ENCODE data around the gene FOXL3. TPM values are rescaled to one million over a fixed set of nuclear protein-coding genes. Genes with fewer than 3 reads are reported as not detected.

FOXL3 gene
- total RNA-seq, 1 experiment from 2014 or later = not detected

DNA sequence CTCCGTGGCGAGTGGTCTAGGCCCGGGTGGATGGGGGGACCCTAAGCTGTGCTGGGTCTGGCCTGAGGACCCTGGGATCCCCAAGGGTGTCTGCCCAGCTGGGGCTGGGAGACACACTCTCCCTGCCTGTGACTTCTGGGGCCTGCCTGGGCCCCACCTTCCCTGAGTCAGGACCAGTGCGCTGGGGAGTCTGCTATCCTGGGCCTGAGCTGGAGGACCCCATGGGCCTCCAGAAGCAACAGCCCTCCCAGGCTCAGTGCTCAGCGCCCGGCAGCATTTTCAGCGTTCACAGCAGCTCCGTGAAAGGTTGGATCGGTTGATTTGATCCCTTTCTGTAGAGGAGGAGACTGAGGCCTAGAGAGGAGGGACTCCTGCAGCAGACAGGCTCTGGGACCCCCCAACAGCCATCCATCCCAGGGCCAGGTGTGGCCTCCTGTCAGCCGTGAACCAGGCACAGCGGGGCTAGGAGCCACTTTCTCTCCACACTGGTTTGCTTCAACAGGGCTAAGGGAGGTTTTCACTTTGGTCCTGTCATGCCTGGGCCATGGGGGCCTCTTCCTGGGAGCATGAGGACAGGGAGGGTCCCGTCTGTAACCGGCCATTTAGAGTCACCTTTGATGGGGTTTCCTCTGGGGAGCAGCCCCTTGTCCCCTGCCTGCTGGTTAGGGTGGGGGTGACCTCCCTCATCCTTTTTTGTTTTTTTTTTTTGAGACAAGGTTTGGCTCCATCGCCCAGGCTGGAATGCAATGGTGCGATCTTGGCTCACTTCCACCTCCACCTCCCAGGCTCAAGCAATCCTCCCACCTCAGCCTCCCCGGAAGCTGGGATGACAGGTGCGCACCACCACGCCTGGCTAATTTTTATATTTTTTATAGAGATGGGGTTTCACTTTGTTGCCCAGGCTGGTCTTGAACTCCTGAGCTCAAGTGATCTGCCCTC lies 12.4 kb downstream of the FOXL3 start:
- no peak for DNase-seq (ENCODE audit: low spot score)

DNA sequence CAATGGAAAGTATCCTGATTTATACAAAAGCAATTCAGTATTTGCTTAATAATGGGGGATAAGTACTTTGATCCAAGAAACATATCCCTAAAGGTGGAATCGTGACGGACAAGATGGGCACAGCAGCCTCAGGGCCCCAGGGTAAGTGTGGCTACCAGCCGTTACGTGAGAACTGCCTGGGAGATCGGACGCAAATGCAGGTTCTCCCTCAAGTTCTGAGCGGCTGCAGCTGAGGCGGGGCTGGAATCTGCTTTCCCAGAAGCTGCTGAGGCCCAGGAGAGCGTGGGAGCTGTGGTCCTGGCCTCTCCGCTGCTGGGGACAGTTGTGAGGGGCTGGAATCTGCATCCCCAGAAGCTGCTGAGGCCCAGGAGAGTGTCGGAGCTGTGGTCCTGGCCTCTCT lies 13.5 kb downstream of the FOXL3 start:
- DNase-seq (ENCODE audit: low spot score) = no peak

DNA sequence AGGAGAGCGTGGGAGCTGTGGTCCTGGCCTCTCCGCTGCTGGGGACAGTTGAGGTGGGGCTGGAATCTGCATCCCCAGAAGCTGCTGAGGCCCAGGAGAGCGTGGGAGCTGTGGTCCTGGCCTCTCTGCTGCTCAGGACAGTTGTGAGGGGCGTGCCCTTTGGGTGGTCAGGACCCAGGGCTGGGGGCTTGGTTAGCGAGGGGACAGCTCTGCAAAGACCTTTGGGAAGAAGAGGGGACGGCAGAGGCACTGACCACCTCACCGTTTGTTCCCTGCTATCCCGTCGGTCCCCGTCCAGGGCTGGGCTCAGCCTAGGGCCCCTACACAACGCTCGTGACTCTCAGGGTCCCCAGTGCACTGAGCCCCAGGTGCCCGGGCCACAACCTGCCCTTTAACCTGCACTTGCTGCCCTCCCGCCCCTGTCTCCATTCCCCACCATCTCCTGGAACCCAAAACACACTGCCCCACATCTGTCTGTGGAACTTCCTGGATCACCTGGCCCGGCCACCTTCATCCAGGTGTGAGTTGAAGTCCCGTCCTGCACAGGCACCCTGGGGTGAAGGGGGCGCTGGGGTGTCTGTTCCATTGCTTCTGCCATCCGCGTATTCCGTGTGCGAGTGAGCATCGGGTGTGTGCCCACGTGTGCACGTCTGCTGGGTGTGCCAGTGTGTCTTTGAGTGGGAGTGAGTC lies 14.1 kb downstream of the FOXL3 start:
- no peak for DNase-seq (ENCODE audit: low spot score)

DNA sequence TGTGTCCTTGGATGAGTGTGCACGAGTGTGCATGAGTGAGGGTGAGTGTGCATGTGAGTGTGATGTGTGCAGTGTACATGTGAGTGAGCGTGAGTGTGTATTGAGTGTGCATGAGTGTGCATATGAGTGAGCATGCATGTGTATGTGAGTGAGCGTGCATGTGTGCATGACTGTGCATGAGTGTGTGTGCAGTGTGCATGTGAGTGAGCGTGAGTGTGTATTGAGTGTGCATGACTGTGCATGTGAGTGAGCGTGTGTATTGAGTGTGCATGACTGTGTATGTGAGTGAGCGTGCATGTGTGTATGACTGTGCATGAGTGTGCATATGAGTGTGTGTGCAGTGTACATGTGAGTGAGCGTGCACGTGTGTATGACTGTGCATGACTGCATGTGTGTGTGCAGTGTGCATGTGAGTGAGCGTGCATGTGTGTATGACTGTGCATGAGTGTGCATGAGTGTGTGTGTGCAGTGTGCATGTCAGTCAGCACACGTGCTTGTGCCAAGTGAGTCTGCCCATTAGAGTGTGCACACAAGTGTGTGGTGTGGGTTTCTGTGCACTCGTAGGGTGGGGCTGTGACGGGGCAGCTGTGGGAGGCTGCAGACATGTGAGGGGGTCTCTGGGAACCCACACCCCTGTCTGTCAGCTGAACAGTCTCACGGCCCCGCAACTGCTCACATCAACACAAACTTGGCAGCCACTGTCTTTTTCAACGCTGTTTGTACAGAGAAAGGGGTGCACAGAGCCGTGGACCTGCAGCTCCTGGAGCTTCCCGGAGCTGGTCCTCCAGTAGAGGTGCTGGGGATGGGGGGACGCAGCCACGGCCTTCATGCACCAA lies 14.8 kb downstream of the FOXL3 start:
- DNase-seq (ENCODE audit: low spot score) = no peak

DNA sequence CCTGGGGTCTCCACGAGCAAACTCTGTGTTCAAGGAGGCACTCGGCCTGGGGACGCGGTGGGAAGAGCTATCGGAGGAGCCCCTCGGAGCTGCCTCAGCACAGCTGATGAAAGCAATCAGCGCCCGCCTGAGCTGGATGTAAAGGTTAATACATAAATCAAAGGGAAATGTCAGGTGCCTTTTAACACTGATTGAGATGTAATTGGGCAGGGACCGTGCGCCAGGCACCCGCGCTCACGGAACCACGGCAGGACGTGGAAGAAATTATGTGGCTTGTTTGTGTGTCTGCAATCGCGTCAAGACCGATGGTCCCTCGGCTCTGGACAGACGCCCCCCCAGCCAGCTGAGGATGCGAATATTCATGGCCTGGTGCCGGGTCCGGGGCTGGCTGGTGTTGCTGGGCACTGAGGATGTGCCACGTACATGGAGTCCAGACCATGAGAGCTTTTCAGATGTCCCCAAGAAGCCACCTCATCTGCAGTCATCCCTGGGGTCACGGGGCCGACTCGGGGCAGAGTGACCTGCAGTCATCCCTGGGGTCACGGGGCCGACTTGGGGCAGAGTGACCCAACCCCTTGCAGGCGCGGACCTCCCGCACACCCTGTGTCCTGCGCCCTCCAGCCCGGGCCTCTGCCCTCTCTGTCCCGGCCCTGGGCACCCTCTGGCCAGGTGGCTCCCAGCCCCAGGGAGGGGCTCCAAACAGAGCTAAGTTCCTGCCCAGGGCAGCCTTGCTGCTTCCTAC lies 15.6 kb downstream of the FOXL3 start:
- DNase-seq (ENCODE audit: low spot score) = no peak

DNA sequence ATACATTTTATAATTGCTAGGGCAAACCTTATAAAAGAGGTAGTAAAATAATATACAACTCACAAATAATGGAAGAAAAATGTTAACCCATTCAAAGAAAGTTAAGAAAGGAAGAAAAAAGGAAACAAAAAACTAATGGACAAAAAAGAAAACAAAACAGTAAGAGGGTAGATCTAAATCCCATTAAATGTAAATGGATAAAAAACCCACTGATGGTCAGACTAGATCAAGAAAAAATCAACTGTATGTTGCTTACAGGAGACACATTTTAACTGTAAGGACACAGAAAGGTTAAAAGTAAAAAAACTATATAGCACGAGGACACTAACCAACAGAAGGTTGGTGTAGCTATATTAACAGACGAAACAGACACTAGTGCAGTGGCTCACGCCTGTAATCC lies 18.0 kb downstream of the FOXL3 start:
- no peak for DNase-seq (ENCODE audit: low spot score)

DNA sequence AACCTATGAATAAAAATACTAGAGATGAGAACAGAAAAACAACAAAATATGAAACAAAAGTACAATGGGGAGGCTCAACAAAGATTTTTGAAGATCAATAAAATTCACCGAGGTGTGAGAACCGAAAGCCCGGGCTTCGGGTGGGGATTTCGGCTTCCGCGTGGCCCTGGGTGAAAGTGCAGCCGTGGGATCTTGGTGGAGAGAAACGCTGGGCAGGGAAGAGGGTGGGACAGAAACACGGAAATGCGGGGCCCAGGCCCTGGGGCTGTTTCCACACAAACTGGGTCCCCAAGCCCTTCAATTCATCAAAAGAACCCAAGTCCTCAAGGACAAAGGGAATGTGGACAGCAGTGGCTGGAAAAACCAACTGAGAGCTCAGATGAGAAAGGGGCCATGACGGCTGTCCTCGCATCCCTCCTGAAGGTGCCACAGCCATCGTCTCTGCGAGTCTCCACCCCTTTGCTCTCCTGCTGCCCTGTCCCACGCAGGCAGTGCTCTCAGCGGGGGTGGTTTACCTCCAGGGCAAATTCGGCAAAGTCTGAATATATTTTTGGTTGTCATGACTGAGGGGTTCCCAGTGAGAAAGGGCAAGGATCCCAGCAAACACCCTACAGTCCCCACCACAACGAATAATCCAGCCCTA lies 19.7 kb downstream of the FOXL3 start:
- no peak for DNase-seq (ENCODE audit: low spot score)

DNA sequence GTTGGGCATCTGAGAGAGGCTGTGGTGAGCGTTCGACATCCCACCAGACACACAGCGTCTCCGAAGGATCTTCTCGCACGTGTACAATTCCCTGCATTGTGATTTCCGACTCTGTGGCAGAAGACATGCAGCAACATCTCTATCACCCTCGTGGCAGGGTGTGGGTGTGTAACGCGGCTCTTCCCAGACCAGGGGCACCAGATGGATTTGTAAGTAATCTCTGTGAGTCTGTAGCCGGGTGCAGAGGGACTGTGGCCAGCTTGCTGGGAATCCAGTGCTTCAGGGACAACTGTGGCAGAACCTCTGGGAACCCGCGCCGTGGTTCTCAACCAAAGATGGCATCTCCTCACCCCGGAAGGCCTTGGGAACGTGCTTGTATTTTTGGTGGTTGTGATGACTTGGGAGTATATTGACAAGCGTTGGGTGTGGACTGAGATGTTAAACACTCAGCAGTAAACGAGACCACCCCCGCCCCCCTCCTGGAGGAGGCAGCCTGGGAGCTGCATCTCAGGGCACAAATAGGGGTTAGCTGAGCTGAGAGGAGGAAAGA lies 21.2 kb downstream of the FOXL3 start:
- DNase-seq (ENCODE audit: low spot score) = no peak

DNA sequence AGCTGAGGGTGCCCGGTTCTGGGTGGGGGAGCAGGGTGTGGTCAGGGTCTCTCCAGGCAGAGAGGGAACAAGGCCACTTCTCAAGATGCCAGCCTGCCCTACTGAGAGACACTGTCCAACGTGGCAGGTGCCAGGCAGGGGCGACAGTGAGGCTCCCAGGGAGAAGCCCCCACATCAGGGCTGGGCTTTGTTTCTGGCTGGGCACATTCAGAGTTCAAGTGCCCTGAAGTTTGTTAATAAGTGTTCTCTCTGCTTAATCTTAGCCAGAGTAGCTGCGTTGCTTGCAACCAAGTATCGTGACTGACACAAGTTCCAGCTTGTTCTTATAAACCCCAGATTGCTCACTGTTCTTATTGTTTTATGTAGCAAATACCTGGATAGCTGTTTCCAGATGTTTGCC lies 21.8 kb downstream of the FOXL3 start:
- DNase-seq (ENCODE audit: low spot score) = no peak

DNA sequence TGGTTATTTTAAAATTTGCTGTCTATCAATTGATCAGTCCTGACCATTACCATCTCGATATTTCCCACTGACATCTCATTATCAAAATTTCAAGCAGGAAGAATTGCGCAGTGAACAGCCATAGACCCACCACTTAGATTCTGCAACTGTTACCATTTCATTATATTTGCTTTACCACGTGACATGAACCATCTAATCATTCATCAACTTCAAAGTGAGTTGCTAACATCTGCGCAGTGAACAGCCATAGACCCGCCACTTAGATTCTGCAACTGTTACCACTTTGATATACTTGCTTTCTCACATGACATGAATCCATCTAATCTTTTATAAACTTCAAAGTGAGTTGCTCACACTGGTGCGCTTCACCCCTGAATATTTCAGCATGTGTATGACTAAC lies 22.5 kb downstream of the FOXL3 start:
- no peak for DNase-seq (ENCODE audit: low spot score)

DNA sequence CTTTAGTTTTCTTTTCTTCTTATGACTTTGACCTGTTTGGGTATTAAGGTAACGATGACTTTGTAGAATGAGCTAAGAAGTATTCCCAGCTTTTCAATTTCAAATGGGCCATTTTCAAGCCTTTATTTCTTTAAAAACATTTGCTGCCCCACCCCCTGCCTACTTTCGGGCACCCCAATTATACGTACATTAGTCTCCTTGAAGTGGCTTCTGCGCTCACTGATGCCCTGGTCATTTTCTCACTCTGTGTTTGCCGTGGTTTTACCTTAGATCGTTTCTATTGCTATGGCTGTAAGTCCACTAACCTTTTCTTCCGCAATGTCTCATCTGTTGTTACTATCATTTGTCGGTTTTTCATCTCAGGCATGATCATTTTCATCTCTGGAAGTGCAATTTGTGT lies 24.9 kb downstream of the FOXL3 start:
- DNase-seq (ENCODE audit: low spot score) = no peak

DNA sequence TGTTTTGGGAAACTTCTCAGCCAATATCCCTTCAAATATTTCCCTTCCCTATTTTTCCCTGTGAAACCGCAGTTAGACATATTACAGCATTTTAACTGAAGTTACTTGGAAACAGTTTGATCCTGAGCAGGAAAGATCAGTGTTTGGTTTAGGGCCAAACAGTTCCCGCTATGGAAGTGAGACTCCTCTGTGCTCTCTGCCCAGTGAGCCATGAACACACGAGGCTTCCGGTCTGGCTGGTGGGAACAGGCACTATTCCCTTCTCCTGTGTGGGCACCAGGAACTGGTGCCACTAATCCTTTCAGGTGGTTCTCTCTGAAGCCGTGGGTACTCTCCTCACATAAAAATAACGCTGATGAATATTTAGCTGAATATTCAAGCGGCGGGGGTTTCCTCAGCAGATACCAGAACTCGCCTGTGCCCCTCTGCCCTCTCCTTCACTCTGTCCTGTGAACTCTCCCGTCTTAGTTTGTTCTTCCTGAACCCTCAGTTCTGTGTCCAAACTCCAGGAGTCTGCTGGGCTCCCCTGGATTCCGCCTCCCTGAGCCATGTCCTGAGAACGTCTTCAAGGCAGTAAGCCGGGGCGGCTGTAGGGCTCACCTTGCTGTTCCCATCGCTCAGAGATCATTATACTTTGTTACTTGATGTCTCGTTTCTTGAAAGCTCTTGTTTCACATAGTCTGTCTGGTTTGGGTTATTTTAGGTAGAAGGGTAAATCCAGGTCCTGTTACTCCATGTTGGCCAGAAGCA lies 25.7 kb downstream of the FOXL3 start:
- no peak for DNase-seq (ENCODE audit: low spot score)

DNA sequence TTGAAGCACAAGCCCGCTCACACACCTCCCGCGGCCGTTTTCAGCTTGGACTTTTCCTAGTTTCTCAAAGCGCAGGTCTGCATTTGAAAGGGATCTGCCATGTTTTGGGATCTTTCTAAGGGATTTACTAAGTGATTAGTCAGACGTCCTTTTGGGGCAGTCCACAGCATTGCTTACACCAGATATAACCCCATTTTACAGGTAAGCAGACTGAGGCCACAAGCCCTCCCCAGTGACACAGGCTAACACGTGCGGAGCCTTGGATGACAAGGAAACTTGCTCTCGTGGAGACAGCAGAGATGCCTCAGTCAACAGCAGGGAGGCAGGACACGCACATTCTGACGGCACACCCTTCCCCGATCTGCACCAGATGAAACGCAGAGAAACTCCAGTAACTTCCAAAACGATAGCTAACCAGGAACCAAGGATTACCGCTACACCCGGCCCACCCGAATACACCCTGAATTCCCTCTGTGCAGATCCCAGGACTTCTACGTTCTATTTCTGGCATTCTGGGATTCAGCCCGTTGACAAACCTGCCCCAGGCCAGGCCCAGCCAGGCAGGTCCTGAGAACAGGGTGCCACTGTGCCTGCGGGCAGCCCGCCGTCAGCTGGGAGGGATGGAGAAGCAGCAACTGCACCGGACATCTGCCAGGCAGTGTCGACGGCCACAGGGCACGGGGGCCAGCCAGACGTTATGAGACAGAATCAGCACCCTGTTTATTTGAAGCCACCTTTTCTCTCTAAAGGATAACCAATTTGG lies 27.9 kb downstream of the FOXL3 start:
- DNase-seq (ENCODE audit: low spot score) = no peak

DNA sequence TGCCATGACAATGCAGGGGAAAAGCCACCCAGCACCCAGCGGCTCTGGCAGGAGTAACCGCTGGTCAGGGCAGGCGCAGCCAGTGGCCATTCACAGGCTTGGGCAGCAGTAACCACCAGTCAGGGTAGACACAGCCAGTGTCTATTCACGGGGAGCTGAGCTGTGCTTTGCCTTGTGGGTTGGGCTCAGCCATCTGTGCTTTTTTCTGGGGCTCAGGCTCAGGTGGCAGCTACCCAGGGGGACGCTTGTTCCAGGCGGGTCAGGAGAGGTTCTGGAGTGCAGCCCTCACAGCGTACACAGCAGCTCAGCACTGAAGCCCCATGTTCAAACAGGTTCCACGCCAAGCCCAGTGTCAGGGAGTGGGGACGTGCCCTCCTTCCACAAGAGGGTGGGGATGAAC lies 28.5 kb downstream of the FOXL3 start:
- DNase-seq (ENCODE audit: low spot score) = no peak

DNA sequence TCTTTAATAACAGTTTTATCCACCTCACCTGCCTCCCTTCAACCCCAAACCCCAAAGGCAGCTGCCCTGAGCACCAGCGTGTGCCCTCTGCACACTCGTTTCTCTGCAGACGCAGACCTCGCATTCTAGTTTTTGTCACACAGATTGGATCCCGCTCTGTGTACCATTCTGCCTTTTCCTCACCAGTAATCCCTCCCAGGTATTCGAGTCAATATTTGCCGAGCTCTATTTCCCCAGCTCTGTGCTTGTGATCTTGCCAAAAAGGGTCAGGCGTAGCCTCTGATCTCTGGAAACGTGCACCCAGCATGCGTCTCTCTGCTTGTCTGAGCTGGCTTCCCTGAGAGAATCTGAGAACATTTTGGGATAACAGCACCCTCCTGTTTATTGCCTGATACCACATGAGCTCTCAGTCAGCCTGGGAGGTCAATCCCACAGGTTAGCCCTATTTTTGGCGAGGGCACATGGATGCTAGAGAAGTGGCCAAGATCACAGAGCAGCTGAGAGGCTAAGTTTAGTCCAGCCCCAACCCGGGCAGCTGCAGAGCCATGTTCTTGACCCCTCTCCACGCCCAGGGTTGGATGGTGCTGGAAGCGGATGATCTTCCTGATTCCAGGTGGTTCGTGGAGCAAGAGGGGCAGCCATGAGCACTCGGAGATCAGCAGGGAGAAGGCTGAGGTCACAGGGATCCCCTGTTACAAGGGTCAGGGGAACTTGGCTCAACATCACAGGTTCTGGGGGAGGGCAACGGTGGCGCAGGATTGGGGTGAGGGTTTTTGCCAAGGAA lies 29.1 kb downstream of the FOXL3 start:
- no peak for DNase-seq (ENCODE audit: low spot score)

DNA sequence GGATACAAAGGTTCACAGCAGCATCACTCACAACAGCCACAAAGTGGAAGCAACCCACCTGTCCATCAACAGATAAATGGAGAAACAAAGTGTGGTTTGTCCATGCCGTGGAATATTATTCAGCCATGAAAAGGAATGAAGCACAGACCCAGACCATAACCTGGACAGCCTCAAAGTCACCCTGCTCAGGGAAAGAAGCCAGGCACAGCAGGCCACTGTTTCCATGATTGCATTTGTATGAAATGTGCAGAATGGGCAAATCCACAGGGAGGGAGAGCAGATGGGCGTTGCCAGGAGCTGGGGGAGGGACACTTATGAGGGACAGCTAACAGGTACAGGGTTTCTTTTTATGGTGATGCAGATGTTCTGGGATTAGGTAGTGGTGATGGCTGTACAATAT lies 30.3 kb downstream of the FOXL3 start:
- no peak for DNase-seq (ENCODE audit: low spot score)

DNA sequence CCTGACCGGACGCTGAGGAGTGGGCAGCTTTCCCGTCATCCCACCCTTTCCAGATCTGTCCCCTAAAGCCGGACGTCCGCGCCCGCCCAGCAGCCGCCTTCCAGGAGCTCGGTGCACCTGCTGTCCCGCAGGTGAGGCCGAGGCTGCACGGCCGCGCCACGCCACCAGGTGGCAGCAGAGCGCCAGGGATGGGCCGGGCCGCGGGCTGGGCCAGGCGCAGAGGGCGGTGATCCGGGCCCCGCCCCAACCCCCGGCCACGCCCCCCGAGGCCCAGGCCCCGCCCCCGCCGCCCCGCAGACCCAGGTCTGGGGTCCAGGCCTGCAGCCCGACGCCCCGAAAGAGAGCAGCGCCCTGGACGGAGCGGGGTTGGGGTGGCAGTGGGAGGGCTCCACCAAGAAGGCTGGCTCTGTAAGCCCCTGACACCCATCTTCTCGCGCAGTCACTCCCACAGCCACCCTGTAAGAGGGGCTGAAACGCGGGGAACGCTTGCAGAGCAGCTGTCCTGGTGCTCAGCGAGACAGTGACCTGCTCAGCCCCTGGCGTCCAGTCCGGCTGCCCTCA lies 32.2 kb downstream of the FOXL3 start:
- DNase-seq (ENCODE audit: low spot score) = peak; percentile 24

DNA sequence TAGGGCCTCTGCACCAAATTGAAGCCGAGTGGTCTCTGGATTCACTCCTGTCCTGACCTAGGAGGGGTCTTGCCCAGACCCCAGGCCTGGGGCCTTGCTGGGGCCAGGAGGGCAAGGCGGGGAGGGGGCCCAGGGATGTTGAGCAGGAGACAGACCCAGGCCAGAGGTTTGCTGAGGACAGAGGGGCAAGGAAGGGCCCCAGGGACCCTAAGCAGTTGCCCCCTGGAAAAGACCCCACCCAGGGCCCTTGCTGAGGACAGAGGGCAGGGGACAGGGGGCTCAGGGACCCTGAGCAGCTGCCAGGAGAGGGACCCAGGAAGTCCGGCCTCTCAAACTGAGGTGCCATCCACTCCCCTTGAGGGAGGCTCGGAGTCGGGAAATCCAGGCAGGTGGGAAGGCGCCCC lies 32.7 kb downstream of the FOXL3 start:
- no peak for DNase-seq (ENCODE audit: low spot score)

Measured in A172 (cell line).